CD4-positive, alpha-beta T cell treated with Interleukin-17A for 4 hours (primary cell): Measurements from ENCODE around the gene KDF1.

Experiments used
- DNase-seq: peaks from one replicate; pipeline ENCODE4 v3.0.0-alpha.2; 2020; ENCODE audit warnings: mixed read lengths

Gene KDF1, protein sequence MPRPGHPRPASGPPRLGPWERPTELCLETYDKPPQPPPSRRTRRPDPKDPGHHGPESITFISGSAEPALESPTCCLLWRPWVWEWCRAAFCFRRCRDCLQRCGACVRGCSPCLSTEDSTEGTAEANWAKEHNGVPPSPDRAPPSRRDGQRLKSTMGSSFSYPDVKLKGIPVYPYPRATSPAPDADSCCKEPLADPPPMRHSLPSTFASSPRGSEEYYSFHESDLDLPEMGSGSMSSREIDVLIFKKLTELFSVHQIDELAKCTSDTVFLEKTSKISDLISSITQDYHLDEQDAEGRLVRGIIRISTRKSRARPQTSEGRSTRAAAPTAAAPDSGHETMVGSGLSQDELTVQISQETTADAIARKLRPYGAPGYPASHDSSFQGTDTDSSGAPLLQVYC

DNA sequence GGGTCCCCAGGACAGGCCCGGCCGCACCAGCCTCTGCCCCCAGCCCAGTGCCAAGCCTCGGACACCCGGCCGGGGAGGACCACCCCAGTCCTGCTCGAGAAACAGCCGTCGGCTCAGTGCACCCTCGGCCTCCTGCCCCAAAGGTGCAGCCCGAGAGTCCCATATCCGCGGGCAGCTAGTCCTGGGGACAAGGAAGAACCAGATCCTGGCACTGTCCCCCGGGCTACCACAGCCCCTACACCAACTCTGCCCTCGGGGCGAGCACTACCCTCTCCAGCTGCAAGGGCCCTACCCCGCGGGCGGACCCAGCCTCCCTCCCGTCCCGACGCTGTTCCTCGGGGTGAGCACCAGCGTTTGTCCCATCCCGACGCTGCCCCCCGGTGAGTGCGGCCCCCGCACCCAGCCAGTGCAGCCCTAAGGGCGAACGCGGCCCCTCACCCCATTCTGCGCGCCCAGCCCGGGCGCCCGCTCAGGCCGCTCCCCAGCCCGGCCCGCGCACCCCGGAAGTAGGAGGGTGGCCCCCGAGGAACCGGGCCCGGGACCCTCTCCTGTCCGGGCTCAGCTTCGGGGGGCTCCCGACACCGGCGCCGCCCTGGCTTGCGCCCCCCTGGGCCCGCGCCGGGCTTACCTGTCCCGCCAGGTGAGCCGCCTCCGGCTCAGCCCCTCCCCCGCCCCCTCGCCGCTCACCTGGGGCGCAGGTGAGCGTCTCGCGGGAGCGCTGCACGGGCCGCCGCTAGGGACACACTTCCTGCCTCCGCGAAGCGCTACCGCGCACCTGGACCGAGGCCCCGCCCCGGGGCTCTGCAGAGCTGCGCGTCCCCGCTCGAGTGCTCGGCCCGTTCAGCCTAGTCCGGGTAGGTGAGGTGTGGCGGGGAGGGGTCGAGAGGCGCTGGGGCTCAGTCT, at the start of gene KDF1:
Gene KDF1 (minus strand): TSS at position 747 of the 903 bp plus-strand sequence. CDS start 8,088 bp downstream, outside the sequence.
- peak; percentile 77 for DNase-seq

DNA sequence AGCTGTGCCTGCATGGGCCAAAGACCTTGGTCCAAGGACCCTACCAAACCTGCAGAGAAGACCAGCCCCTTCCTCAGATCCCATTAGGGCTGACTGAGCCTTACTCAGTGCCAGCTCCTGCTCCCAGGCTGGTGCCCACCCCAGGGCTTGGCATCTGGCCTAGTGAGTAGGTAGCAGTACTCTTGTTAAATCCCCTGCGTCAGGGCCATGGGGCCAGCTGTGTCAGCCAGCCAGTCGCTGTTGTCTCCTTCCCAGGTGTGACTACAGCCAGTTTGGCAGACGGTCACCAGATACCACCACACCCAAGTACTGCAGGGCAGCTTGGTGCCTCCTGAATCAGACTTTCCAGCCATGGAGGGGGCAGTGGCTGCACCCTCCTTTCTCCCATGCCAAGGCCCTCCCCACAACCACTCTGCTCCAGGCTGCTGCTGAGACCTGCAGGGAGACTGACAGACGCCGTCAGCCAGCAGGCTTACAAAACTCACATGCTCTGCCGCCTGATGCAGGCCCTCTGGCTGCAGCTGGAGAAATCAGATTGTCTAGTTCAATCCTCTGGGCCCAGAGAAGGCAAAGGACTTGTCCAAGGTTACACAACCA, 49.4 kb upstream of the KDF1 start:
- DNase-seq = no peak

DNA sequence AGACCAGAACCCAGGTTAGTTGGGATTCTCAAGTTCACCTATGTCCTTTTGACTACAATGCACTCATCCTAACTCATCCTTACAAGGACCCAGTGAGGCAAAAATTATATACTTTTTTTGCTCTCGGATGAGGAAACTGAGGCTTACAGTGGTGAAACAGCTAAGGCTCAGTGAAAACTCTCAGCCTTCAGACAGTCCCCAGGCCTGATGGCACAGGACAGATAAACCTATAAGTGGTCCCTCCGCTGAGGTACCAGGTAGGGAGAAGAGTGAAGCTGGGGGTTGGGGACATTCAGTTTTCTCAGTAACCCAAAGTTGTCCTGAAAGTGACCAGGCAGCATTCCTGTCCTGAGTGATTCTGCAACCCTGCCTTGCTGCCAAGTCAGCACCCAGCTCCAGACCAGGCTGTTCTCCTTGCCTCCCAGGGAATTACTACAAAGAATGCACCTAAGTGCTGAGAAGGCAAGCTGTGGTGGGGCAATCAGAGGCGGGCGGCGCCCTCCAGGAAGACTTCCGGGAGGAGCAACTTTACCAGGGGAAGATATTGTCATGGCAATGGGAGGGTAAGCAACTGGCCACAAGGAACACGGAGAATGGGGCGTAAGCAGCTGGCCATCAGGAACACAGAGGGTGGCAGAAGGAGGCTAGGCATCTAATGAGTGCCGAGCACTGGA, 47.8 kb upstream of the KDF1 start:
- no peak for DNase-seq

DNA sequence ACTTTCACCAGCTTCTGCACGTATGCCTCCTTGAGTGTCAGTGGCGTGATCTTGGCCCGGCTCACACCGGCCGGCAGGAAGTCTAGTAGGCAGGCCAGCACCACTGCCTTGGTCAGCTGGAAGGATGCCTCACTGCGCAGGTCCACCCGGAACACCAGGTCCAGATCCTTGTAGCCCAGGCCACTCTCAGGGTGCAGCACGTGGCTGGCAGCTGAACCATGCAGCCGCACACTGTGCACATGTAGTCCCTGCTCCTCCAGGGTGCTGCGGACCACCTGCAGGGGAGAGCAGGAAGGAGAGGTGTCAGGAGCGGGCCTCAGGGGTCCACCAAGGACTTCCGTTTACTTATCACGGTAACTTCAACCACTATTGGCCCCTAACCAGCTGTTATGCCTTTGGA, 46.4 kb upstream of the KDF1 start:
- DNase-seq = no peak

DNA sequence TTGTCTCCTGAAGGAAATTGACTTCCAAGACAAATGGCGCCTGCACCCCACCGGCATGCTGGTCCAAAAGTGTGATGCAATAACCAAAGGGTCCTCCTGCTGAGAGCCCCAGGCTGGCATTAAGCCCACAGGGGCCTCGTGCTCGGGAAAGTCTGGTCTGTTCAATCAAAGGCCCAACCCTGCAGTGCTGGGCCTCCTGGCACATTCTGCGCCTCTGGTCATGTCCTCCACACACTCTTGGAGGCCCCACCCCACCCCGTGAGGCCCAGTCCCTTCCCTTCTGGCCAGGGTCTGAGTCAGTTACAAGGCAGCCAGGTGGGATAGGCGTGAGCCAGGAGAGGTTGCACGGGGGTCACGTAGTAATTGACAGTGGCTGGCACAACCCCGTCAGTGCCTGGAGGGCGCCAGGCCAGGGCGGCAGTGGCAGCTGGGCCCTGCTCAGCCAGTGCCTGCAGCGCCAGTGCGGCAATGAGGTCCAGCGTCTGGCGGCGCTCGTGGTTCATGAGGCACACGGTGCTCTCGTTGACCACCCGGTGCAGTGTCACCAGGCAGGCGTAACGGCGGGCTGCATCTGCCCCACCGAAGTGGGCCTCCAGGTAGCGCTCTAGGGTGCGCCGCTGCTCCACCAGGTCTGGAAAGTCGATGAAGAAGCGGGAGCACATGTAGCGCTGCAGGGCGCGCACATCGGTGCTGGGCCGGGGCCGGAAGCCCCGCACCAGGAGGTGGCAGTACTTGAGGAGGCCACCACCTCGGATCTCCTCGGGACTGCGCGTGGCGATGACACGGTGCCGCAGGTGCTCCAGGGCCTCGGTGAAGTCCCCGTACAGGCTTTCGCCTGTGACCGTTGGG, 45.6 kb upstream of the KDF1 start:
- DNase-seq = no peak

DNA sequence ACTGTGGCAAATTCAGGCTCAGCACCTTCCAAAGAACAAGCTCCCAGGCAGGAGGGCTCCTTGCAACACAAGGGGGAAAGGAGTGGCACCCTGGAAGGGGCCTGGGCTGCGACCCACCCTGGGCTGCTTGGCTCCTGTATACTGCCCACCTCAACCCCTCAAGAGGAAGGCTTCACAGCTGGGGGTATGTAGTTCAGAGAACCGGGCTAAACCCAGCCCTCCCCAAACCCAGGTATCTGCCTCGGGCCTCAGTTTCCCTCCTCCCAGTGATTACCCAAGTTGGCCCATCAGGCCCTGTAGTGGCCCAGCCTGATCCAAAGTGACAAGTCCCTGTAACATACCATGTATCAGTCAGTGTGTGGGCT, 44.9 kb upstream of the KDF1 start:
- no peak for DNase-seq

DNA sequence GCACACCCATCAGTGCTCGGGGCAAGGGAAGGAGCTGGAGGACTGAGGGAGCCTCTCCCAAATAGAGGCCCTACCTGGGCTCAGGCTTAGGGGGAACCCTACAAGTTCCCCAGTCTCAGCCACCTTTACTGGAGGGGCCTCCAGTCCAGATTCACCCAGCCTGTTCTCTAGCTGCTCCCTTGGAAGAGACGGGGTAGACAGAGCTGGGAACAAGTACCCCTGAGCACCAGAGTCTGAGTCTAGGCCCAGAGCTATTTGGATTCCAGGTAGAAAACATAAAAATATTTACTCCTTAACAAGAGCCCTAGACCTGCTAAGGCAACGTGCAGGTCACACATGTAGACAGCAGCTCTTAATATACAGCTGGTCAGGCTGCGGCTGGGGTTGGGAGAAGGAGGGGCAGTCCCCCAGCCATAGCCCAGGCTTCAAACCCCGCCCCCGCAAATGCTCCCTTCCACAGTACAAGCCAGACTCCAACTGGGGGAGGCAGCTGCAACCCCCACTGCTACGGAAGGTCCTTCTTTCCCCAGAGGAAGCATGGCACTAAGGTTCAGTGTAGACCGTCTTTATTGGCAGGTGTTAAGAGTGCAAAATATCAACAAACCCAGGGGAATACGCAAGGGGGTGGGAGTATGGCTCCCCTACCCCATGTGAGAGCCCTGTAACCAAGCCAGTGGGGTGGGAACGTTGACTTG, 44.4 kb upstream of the KDF1 start:
- no peak for DNase-seq

DNA sequence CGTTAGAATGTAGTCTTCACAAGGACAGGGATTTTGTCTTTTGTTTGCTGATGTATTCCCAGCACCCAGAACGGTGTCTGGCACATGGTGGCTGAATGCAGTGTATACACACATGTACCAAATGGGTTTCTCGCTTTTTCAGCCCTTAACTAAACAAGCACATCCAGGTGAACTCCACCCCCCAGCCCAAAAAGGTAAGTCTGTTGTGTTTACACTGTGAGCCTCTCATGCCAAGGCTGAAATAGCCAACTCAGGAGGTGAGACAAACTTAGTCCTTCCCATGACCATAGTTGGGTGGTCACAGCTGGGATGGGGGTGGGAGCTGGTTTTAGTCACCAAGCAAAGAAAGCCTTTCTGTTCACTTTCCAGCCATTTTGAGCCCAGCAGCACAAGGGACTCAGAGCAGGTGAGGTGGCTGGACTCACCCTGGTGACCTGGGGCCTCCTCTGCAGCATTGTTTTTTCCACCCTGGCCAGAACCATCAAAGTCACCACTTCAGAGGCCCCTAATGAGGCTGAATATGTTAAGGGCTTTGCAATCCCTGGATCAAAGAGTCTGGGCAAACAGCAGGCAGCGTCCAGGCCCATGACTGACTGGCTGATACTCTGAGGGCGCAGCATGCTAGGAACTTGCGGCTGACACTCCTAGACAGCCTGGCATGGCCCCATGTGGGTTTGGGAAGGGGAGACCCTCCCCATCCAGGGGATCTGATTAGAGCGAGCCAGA, 43.6 kb upstream of the KDF1 start:
- no peak for DNase-seq

DNA sequence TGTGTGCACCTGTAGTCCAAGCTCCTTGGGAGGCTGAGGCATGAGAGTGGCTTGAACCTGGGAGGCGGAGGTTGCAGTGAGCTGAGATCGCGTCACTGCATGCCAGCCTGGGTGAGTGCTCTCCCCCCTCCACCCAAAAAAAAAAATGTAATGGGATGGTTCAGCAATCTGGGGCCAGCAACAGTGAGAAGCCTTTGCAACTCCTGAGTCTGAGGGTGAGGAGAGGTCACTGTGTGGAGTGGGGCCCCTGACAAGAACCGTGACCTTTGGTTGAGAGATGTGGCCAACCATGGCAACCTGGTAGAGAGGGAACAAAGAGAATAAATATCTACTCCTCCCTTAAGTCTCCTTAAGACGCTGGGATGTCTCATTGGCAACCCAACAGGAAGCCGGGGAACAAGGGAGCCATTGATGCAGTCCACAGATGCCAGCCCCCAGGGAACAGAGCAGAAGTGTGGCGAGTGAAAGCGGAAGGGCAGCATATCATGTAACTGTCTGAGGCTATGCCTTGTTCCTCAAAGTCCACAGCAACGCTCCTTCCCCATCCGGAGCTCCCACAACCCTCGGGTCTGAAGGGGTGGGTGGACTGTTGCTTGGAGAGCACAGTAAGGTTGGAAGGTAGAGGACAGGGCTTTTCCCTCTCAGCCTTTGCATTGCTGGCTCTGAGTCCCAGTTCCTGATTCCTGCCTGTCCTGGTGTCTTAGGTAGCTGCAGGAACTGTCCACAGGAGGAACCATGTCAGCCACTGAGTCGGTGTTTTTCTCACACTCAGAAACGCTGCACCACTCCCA, 41.5 kb upstream of the KDF1 start:
- no peak for DNase-seq

DNA sequence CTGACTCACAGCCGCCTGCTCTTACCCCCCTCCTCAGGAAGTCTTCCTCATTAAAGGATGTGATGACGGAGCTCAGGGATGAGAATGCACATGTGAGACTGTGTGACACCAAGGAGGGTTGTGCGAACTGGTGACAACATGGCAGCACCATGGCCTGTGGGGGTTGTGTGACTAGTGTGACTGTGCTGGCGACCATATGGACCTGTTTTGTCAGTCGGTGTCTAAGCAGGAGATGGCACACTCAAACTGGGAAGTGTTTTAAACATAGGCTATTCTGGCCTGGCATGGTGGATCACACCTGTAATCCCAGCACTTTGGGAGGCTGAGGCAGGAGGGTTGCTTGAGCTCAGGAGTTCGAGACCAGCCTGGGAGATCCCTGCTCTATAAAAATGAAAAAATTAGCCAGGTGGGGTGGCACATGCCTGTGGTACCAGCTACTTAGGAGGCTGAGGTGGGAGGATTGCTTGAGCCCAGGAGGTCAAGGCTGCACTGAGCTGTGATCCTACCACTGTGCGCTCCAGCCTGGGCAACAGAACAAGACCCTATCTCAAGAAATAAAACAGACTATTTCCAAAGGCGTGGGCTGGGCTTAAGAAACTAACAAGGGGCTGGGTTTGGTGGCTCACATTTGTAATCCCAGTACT, 40.7 kb upstream of the KDF1 start:
- DNase-seq = no peak

DNA sequence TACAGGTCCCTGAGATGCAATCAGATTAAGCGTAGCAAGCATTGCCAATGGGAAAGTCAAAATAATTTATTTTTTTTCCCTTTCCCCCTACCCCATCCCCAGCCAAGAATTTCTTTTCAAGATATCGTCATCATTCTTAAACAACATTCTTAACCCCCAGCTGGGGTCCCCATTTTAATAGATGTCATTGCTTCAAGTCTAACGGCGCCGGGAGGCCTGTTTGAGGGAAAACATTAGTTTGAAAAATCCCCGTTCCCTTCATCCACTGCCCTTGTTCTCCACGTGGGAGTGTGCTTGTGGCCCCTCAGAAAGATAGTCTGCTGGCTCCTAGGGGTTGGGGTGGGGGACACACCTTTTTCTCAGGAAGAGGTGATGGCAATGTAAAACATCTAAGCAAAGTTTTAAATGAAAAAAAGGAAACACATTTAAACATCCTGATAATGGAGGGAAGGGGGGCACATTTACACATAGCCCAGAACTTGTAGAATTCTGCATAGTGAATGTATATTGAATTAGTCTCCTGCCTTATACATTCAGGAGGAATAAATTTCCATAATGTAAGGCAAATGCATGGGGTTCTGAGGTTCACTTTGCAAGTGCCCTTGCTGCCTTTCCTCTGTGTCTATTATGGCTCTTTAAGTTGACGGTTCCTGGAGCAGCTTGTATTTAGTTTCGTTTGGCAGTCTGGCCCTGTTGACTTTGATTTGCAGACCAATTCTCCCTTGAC, 40.0 kb upstream of the KDF1 start:
- no peak for DNase-seq

DNA sequence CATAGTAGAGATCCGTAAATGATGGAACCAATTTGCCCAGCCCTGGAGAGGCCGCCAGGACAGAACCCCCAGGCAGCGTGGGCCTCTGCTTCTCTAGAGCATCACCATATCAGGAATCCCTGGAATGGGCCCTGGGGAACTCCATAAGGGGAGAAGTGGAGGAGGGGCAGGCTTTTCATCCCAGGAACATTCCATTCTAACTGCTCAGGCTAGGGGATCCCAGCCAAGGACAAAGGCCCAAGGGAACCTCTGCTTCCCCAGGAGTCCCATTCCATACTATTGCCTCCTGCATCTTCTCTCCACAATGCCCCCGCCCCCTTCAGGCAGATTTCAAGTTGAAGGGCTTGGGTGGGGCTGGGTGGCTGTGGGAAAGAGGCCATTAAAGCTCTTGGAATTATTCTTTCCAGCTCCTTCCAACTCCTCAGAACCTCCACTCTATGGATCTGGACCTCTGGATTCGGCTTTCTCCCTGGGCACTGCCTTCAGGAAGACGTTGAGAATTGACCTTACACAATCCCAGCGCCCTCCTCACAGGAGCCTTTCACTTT, 39.2 kb upstream of the KDF1 start:
- no peak for DNase-seq

DNA sequence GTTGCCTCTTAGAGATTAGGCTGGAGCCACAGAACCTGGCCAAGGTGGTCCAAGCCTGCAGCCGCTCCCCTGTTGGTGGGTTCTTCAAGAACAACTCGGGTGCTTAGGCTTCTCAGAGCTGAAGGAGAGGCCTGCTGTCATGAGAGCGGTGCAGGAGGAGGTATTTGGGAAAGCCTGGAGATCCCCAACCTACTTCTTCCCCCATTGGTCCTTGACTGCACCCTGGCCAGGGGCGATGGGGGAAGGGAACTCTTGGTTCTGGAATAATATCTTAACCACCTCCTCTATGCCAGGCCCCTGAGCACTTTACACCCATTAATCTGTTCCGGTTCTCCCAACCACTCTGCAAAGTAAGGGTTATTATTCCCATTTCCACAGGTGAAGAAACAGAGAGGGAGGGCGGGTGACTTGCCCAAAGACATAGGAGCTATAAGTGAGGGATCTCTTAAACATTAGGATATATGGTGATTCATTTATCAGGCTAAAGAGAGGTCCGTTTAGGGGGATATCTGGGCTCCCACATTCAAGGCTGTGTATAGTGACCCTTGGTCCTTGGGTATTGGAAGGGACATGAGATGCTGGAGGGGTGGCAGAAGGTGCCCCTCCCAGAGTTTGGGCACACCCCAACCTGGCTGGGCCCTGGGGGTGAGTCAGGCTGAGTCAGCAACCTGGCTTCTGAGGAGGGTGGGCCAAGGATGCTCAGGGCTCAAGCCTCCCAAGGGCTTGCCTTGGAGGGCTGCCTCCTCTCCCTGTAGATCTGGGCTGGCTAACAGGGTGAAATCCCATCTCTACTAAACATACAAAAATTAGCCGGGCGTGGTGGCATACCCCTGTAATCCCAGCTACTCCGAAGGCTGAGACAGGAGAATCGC, 38.4 kb upstream of the KDF1 start:
- no peak for DNase-seq

DNA sequence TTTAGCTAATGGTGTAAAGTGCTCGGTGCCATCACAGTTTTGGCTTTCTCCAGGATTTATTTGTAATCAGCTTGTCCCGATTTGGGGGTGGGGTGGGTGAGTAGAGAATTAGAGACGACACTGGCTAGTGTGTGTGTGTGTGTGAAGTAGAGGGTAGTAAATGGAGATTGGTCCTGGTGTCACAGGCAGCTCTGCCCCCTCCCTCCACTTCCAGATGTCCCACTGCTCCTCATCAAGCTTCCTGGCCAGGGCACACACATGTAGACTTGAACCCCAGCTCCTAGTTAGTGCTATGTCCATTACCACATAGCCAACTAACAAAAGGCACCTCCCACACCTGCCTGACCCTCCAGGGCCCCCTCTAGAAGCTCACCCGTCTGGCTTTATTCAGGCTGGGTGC, 36.4 kb upstream of the KDF1 start:
- no peak for DNase-seq

DNA sequence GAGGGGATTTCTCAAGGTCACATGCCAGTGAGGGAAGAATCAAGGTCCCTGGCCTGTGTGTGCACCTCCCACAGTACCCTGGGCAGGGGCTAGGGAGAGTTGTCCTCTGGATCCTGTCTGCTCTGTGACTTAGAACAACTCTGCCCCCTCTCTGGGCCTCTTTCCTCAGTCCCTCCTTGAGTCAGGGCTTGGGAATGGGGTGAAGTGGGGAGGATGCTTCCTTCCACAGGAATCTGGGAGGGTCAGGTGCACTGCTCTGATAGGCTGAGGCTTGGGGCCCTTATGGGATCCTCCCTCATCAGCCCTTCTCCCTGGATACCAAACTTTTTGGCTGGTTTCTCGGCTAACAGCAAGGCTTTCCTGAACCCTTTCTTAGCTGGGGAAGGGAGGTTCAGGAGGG, 35.8 kb upstream of the KDF1 start:
- no peak for DNase-seq

DNA sequence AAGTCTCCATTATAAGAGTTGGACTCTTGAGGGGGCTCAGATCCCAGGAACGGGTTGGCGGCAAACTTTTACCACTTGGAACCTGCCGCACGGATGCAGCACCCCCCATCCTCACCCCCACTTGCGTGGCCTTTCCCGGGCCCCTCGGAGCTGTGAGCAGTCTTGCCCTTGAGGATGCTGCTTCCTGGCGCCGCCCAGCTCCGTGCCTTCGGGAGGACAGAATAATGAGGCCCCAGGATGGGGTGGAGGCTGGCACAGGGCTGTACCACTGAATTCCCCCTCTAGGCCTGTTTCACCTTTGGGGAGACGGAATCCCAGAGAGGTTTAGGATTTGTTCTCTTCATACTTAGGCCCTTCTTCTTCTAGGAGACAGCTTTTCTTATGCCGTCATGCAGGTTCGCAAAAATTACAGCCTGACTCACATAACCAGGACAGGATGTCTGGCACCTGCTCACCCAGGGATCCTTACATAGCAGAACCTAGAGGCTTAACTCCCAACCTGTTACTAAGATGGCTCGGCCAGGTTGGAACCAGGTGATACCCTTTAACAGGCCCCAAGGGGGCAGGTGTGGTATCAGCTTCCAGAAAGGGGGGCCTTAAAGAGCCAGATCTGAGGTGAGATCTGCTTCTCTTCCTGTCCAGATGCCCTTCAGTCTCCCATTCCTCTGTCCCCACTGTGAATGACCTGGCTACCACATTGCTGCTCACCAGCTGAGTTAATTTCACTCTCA, 34.7 kb upstream of the KDF1 start:
- DNase-seq = no peak
